GM12892 (cell line): Measurements from ENCODE around the gene SRRM3.

ENCODE experiments used
- POLR2A ChIP-seq: IDR thresholded peaks from 2 replicates; pipeline ENCODE4 v1.6.1; 2011; ENCODE audit warnings: low read depth, low read length, control low read depth
- POLR2AphosphoS5 ChIP-seq: IDR thresholded peaks from 2 replicates; pipeline ENCODE4 v1.6.1; 2011; ENCODE audit warnings: low read depth, low read length, control low read depth

DNA sequence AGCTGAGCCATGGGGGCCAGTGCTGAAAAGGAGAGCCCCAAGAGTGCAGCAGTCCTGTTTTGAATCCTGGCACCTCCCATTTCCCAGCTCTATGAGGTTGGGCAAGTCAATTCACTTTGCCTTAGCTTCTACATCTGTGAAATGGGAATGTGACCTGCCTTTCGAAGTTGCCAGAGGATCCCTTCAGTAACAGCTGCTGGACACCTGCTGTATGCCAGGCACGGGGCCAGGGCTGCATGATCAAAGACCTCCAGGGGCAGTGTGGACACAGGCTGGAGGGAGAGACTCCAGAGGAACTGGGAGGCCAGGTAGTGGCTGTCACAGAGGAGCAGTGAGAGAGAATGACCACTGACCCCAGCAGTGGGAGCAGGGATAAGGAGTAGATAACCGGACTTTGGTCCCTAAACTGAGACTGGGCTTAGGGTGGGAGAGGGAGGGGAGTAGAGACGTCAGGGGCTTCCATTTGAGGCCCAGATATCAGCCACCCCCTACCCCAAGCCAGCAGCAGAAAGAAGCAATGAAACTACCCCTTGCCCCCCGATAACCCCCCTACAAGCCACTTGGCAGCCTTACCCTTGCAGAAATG lies 45.2 kb downstream of the SRRM3 start:
- TF ChIP-seq POLR2AphosphoS5 (no peak), POLR2A (no peak)
